ENCODE results near the gene EHBP1L1. TPM values are rescaled to one million over a fixed set of nuclear protein-coding genes. Genes with fewer than 3 reads are reported as not detected.
A peak's percentile ranks its signal among the peaks of the same experiment; 100 is the strongest.

The EHBP1L1 gene
- polyA plus RNA-seq, 1 donor (not counting 4 experiments of a cell fraction or from before 2014, with no cell fraction given) = 10.4 TPM

- TF ChIP-seq EZH2 (IDR thresholded peaks at IDR 0.05; ENCODE audit: low read length) (no peak), CTCF (optimal IDR thresholded peaks at IDR 0.05 in 1 of 3, IDR thresholded peaks at IDR 0.05 in 1 of 3, conservative IDR thresholded peaks at IDR 0.05 in 1 of 3; ENCODE audit: extremely low read depth in 1 of 3, insufficient read depth in 2 of 3, low read length in 3 of 3) (no peak)
- peak overlapping the region; percentile 70 for H3K27ac ChIP-seq (ENCODE audit: control insufficient read depth, insufficient read depth, low read length)
- H3K4me2 ChIP-seq (ENCODE audit: control insufficient read depth, extremely low read depth, insufficient read depth, low read depth, low read length) = peak overlapping the region; percentile 64
- H3K27me3 ChIP-seq (ENCODE audit: control insufficient read depth, extremely low read depth, insufficient read depth, low read length) = no peaks in the 10 kb centered on the region
- H3K79me2 ChIP-seq (ENCODE audit: control insufficient read depth, insufficient read depth, low read length) = peaks cover 5% of the 10 kb centered on the region
- peak overlapping the region; percentile 51 to 74 (median 71) for H3K4me3 ChIP-seq (ENCODE audit: control insufficient read depth in 2 of 3, extremely low read depth in 1 of 3, insufficient read depth in 2 of 3, low read depth in 1 of 3, low read length in 3 of 3)
- dilution Hi-C loops (cut with MboI; ENCODE audit: extremely low pct_ligation_motif_present, low sequenced_read_pairs) = no loop called here
- H3K9ac ChIP-seq (ENCODE audit: control insufficient read depth, extremely low read depth, insufficient read depth, low read length) = peak overlapping the region; percentile 56
- peaks cover 42% of the 10 kb centered on the region for H3K4me1 ChIP-seq (ENCODE audit: control insufficient read depth, extremely low read depth, insufficient read depth, low read length)
- H4K20me1 ChIP-seq (ENCODE audit: control insufficient read depth, extremely low read depth, insufficient read depth, low read length) = peaks cover 8% of the 10 kb centered on the region
- peak; percentile 79 for FAIRE-seq
- no peak overlapping the region for H2AFZ ChIP-seq (ENCODE audit: control insufficient read depth, low read length)
- H3K9me3 ChIP-seq (ENCODE audit: control insufficient read depth, low read depth, low read length) = no peaks in the 10 kb centered on the region
- H3K9me1 ChIP-seq (ENCODE audit: control insufficient read depth, extremely low read depth, insufficient read depth, low read length) = no peaks in the 10 kb centered on the region
- no peak for DNase-seq (ENCODE audit: low read depth, low spot score)
- H3K36me3 ChIP-seq (ENCODE audit: control insufficient read depth in 2 of 2, extremely low read depth in 1 of 2, insufficient read depth in 2 of 2, low read length in 2 of 2) = peaks cover 8 to 10% of the 10 kb centered on the region in 2 experiments
Measured at GRCh38 chr11:65576867-65577755, 1.3 kb downstream of the EHBP1L1 start.

GRCh38 chr11:65577756-65578109, 1.9 kb downstream of the EHBP1L1 start:
- no peak overlapping the region for H2AFZ ChIP-seq (ENCODE audit: control insufficient read depth, low read length)
- peak overlapping the region; percentile 64 for H3K4me2 ChIP-seq (ENCODE audit: control insufficient read depth, extremely low read depth, insufficient read depth, low read depth, low read length)
- no peaks in the 10 kb centered on the region for H3K9me1 ChIP-seq (ENCODE audit: control insufficient read depth, extremely low read depth, insufficient read depth, low read length)
- H3K79me2 ChIP-seq (ENCODE audit: control insufficient read depth, insufficient read depth, low read length) = peaks cover 5% of the 10 kb centered on the region
- peaks cover 8 to 10% of the 10 kb centered on the region in 2 experiments for H3K36me3 ChIP-seq (ENCODE audit: control insufficient read depth in 2 of 2, extremely low read depth in 1 of 2, insufficient read depth in 2 of 2, low read length in 2 of 2)
- no peaks in the 10 kb centered on the region for H3K9me3 ChIP-seq (ENCODE audit: control insufficient read depth, low read depth, low read length)
- dilution Hi-C loops (cut with MboI; ENCODE audit: extremely low pct_ligation_motif_present, low sequenced_read_pairs) = no loop called here
- FAIRE-seq (no peak), DNase-seq (ENCODE audit: low read depth, low spot score) (no peak)
- H3K27ac ChIP-seq (ENCODE audit: control insufficient read depth, insufficient read depth, low read length) = peak overlapping the region; percentile 70
- TF ChIP-seq EZH2 (IDR thresholded peaks at IDR 0.05; ENCODE audit: low read length) (no peak), CTCF (optimal IDR thresholded peaks at IDR 0.05 in 1 of 3, IDR thresholded peaks at IDR 0.05 in 1 of 3, conservative IDR thresholded peaks at IDR 0.05 in 1 of 3; ENCODE audit: extremely low read depth in 1 of 3, insufficient read depth in 2 of 3, low read length in 3 of 3) (no peak)
- peaks cover 8% of the 10 kb centered on the region for H4K20me1 ChIP-seq (ENCODE audit: control insufficient read depth, extremely low read depth, insufficient read depth, low read length)
- peak overlapping the region; percentile 56 for H3K9ac ChIP-seq (ENCODE audit: control insufficient read depth, extremely low read depth, insufficient read depth, low read length)
- H3K4me3 ChIP-seq (ENCODE audit: control insufficient read depth in 2 of 3, extremely low read depth in 1 of 3, insufficient read depth in 2 of 3, low read depth in 1 of 3, low read length in 3 of 3) = peak overlapping the region in 1 of 3 experiments; percentile 3
- H3K27me3 ChIP-seq (ENCODE audit: control insufficient read depth, extremely low read depth, insufficient read depth, low read length) = no peaks in the 10 kb centered on the region
- H3K4me1 ChIP-seq (ENCODE audit: control insufficient read depth, extremely low read depth, insufficient read depth, low read length) = peaks cover 41% of the 10 kb centered on the region
